ENCODE data around the gene SLFN14.
A peak's percentile ranks its signal among the peaks of the same experiment; 100 is the strongest.

Gene SLFN14

GRCh38 chr17:35577830-35578196, 17.2 kb upstream of the SLFN14 start:
- CTCF ChIA-PET = interaction anchor here (0.7 to 2.0 kb wide), 6 partner anchors 9 to 231 kb away, joined by 3 to 7 read pairs (median 4); partner anchors contain the start of gene AP2B1
- peak overlapping the region; percentile 91; the same call in 1 of the 2 replicates for H3K27ac ChIP-seq (ENCODE audit: extremely low read depth, low read depth, low read length)
- TF ChIP-seq PRDM1 (tag by site-specific recombination; IDR thresholded peaks at IDR 0.05) (peak; percentile 74; the same call in 1 of the 2 replicates), ZNF777 (tag by site-specific recombination; IDR thresholded peaks at IDR 0.05; ENCODE audit: borderline replicate concordance) (no peak)
- peaks cover 32 to 35% of the 10 kb centered on the region in 2 experiments for H3K36me3 ChIP-seq (ENCODE audit: control insufficient read depth in 2 of 2, insufficient read depth in 1 of 2, low read length in 2 of 2)
- POLR2A ChIA-PET = interaction anchor here (0.7 to 4.5 kb wide), 18 partner anchors 9 to 615 kb away, joined by 3 to 66 read pairs (median 5); partner anchors contain the start of genes AP2B1, RASL10B, SLFN11 and SLFN5
- H3K4me1 ChIP-seq (ENCODE audit: control insufficient read depth, insufficient read depth, low read length) = peaks cover 5% of the 10 kb centered on the region; the same call in 1 of the 2 replicates
- H3K4me3 ChIP-seq (ENCODE audit: low read depth, low read length) = peak overlapping the region; percentile 88
- no peaks in the 10 kb centered on the region for H3K9me3 ChIP-seq (ENCODE audit: control insufficient read depth, insufficient read depth, low read depth, low read length)

GRCh38 chr17:35575759-35576158, 15.1 kb upstream of the SLFN14 start:
- ChIA-PET POLR2A (interaction anchor here (0.7 to 4.5 kb wide), 3 partner anchors 8 to 448 kb away, joined by 5 to 66 read pairs (median 9); partner anchors contain the start of gene AP2B1), CTCF (interaction anchor here (0.7 to 1.3 kb wide), 3 partner anchors 11 to 174 kb away, joined by 3 read pairs; partner anchors contain the start of gene AP2B1)
- TF ChIP-seq GFI1B (tag by site-specific recombination; IDR thresholded peaks at IDR 0.05) (no peak), ZNF404 (tag by site-specific recombination; IDR thresholded peaks at IDR 0.05) (no peak), GLIS2 (tag by site-specific recombination; IDR thresholded peaks at IDR 0.05) (no peak), HIC1 (tag by site-specific recombination; IDR thresholded peaks at IDR 0.05) (no peak), ZNF76 (tag by site-specific recombination; IDR thresholded peaks at IDR 0.05; ENCODE audit: borderline replicate concordance, low read depth) (no peak), HOXC10 (CRISPR knock-in tag; IDR thresholded peaks at IDR 0.05) (no peak), ZNF341 (tag by site-specific recombination; IDR thresholded peaks at IDR 0.05; ENCODE audit: low read depth) (no peak), ZNF274 (IDR thresholded peaks at IDR 0.05; ENCODE audit: low read length) (no peak), ZNF274 (tag by site-specific recombination; IDR thresholded peaks at IDR 0.05; ENCODE audit: borderline replicate concordance) (no peak), CTCF (tag by site-specific recombination; IDR thresholded peaks at IDR 0.05) (no peak), KLF7 (tag by site-specific recombination; IDR thresholded peaks at IDR 0.05; ENCODE audit: borderline replicate concordance) (no peak), GLIS1 (tag by site-specific recombination; IDR thresholded peaks at IDR 0.05) (no peak)
- H3K9me3 ChIP-seq (ENCODE audit: control insufficient read depth, insufficient read depth, low read depth, low read length) = no peaks in the 10 kb centered on the region
- peaks cover 5% of the 10 kb centered on the region; the same call in 1 of the 2 replicates for H3K4me1 ChIP-seq (ENCODE audit: control insufficient read depth, insufficient read depth, low read length)
- no peak overlapping the region for H3K27ac ChIP-seq (ENCODE audit: extremely low read depth, low read depth, low read length)
- peaks cover 42% of the 10 kb centered on the region in 2 experiments for H3K36me3 ChIP-seq (ENCODE audit: control insufficient read depth in 2 of 2, insufficient read depth in 1 of 2, low read length in 2 of 2)
- H3K4me3 ChIP-seq (ENCODE audit: low read depth, low read length) = no peak overlapping the region

- peaks cover 18 to 26% of the 10 kb centered on the region in 2 experiments for H3K36me3 ChIP-seq (ENCODE audit: control insufficient read depth in 2 of 2, insufficient read depth in 1 of 2, low read length in 2 of 2)
- H3K4me3 ChIP-seq (ENCODE audit: low read depth, low read length) = no peak overlapping the region
- TF ChIP-seq ZNF433 (tag by site-specific recombination; IDR thresholded peaks at IDR 0.05; ENCODE audit: low read depth) = no peak
- TF ChIP-seq PRDM1 (tag by site-specific recombination; IDR thresholded peaks at IDR 0.05) = peak; percentile 80
- H3K9me3 ChIP-seq (ENCODE audit: control insufficient read depth, insufficient read depth, low read depth, low read length) = no peaks in the 10 kb centered on the region
- ChIA-PET POLR2A (interaction anchor here (0.6 to 6.2 kb wide), 3 partner anchors 8 to 402 kb away, joined by 3 to 66 read pairs (median 3); partner anchors contain the start of gene PEX12), CTCF (interaction anchor here (0.6 to 1.7 kb wide), 4 partner anchors 9 to 195 kb away, joined by 3 to 5 read pairs (median 4); partner anchors contain the start of gene PEX12)
- H3K4me1 ChIP-seq (ENCODE audit: control insufficient read depth, insufficient read depth, low read length) = peaks cover 8% of the 10 kb centered on the region; the same call in 1 of the 2 replicates
- no peak overlapping the region for H3K27ac ChIP-seq (ENCODE audit: extremely low read depth, low read depth, low read length)
Measured at GRCh38 chr17:35569405-35569804, 8.8 kb upstream of the SLFN14 start.
